ACC112 (cell line): ENCODE measurements around the gene MAN1A1.

Source experiments
- H2AFZ ChIP-seq: fragments of 200-600 bp; sonication (generic); one replicate; pipeline ENCODE4 v1.6.0; 2017; ENCODE audit warnings: antibody characterized with exemption, low read length; ENCODE audit not compliant: unreplicated experiment
- H3K27ac ChIP-seq: fragments of 200-600 bp; sonication (generic); 2 replicates; pipeline ENCODE4 v1.5.1; 2014; ENCODE audit warnings: low read depth, mild to moderate bottlenecking, antibody characterized with exemption, low read length, moderate library complexity
- H3K27me3 ChIP-seq: fragments of 200-600 bp; sonication (generic); 2 replicates; pipeline ENCODE4 v1.6.1; 2014; ENCODE audit warnings: mild to moderate bottlenecking, antibody characterized with exemption, low read length, moderate library complexity, mixed read lengths; ENCODE audit not compliant: insufficient read depth
- H3K36me3 ChIP-seq: fragments of 200-600 bp; sonication (generic); 2 replicates; pipeline ENCODE4 v1.6.1; 2016; ENCODE audit warnings: mild to moderate bottlenecking, antibody characterized with exemption, low read length, moderate library complexity, mixed read lengths; ENCODE audit not compliant: insufficient read depth
- H3K4me1 ChIP-seq: fragments of 200-600 bp; sonication (generic); one replicate; pipeline ENCODE4 v1.6.1; 2016; ENCODE audit warnings: low read length, mixed read lengths; ENCODE audit not compliant: insufficient read depth, unreplicated experiment, control insufficient read depth
- H3K4me3 ChIP-seq: fragments of 200-600 bp; sonication (generic); 2 replicates; pipeline ENCODE4 v1.5.1; 2014; ENCODE audit warnings: mild to moderate bottlenecking, low read depth, low read length
- H3K79me2 ChIP-seq: fragments of 200-600 bp; sonication (generic); one replicate; pipeline ENCODE4 v1.6.0; 2016; ENCODE audit warnings: low read length; ENCODE audit not compliant: control insufficient read depth, unreplicated experiment, insufficient read depth

Gene MAN1A1

DNA sequence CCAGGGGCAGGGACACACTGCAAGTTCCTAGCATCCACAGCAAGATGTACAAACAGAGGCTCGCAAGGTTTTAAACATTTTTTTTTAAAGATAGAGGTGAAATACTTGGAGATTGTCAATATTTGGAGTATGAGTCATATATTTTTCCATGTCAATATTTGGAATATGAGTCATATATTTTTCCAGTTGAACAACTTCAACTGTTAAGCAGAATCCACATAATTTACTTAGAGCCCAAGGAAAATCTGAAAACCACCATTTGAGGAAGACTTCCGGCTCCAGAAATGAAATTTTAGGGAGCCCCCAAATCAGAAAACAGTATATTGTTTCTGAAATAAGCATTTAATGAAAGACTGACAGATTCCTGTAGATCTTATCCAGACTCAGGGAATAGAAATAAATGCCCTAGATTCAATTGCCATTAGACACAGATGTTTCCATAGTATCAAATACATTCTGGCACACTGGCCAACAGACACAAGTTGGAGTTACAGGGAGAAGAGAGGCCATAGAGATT, 219.5 kb downstream of the MAN1A1 start:
- H3K4me1 ChIP-seq = peaks cover 16% of the 10 kb centered on the region
- peak overlapping the region; percentile 92 for H3K27ac ChIP-seq
- H2AFZ ChIP-seq = peak overlapping the region; percentile 71
- H3K27me3 ChIP-seq = no peaks in the 10 kb centered on the region
- H3K79me2 ChIP-seq = no peaks in the 10 kb centered on the region
- peak overlapping the region; percentile 31 for H3K4me3 ChIP-seq
- no peaks in the 10 kb centered on the region for H3K36me3 ChIP-seq

GRCh38 chr6:119129148-119129967, 220.2 kb downstream of the MAN1A1 start:
- Histone ChIP-seq H3K4me1 (peaks cover 16% of the 10 kb centered on the region), H3K27ac (peak overlapping the region; percentile 92), H3K36me3 (no peaks in the 10 kb centered on the region), H2AFZ (peak overlapping the region; percentile 65), H3K27me3 (no peaks in the 10 kb centered on the region), H3K4me3 (peak overlapping the region; percentile 31), H3K79me2 (no peaks in the 10 kb centered on the region)

DNA sequence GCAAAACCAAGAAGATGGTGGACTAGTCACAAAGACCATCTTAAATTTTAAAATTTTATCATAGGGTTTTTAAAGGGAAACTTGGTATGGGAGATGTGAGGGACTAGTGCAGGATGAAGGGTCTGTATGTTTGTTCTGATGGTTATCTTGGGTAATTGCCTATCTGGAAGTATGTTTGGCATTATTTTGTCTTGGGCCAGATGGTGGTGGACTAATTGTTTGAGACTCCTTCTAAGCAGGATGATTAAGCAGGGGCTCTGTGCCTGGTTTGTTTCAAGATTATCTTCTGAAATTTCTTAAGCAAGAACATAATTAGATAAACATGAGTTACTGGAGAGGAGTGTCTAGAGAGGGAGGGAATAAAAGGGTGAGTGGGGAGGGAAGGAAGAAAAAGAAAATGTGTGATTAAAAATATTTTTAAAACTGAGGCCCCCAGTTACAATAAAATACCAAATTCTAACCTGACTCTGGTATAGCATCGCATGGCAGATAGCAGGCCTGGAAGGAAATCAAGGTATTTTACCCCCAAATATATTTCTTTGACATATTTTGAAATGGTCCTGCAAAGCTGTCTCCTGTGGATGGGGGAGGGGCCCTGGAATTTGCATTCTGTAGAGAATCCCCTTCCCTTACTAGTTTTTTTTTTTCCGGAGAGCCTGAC, 221.2 kb downstream of the MAN1A1 start:
- no peak overlapping the region for H3K4me3 ChIP-seq
- no peak overlapping the region for H3K27ac ChIP-seq

GRCh38 chr6:119127627-119128026, 221.9 kb downstream of the MAN1A1 start:
- no peaks in the 10 kb centered on the region for H3K36me3 ChIP-seq
- H3K4me3 ChIP-seq = no peak overlapping the region
- no peaks in the 10 kb centered on the region for H3K79me2 ChIP-seq
- peaks cover 16% of the 10 kb centered on the region for H3K4me1 ChIP-seq
- no peaks in the 10 kb centered on the region for H3K27me3 ChIP-seq
- no peak overlapping the region for H2AFZ ChIP-seq
- no peak overlapping the region for H3K27ac ChIP-seq

More for the DNA sequence above, 221.2 kb downstream of the MAN1A1 start:
- H3K79me2 ChIP-seq = no peaks in the 10 kb centered on the region
- H3K36me3 ChIP-seq = no peaks in the 10 kb centered on the region
- peaks cover 16% of the 10 kb centered on the region for H3K4me1 ChIP-seq
- H2AFZ ChIP-seq = no peak overlapping the region
- H3K27me3 ChIP-seq = no peaks in the 10 kb centered on the region
